BJ (cell line): ENCODE data around the gene TIPARP. TPM values are rescaled to one million over a fixed set of nuclear protein-coding genes. Genes with fewer than 3 reads are reported as not detected.
A peak's percentile ranks its signal among the peaks of the same experiment; 100 is the strongest.

Source experiments
- CTCF ChIA-PET: fragments of 350-600 bp; formaldehyde crosslinking; extraction: SDS; loops from one replicate; lab custom pipeline; 2021; ENCODE audit warnings: antibody characterized with exemption, inconsistent platforms; lab: Yijun Ruan, JAX
- POLR2A ChIA-PET: fragments of 300-600 bp; sonication (Branson Sonifier 250); formaldehyde crosslinking; extraction: SDS; loops from one replicate; lab custom pipeline; 2021; ENCODE audit warnings: antibody characterized with exemption; lab: Charles Lee
- DNase-seq: peaks from one replicate; pipeline ENCODE4 v3.0.0-alpha.2; 2011; ENCODE audit warnings: low read depth
- H3K27me3 ChIP-seq: 2 replicates; pipeline ENCODE4 v1.6.0; 2011; ENCODE audit warnings: low read length; ENCODE audit not compliant: control insufficient read depth, insufficient read depth
- H3K36me3 ChIP-seq: 2 replicates; pipeline ENCODE4 v1.5.1; 2011; ENCODE audit warnings: low read length; ENCODE audit not compliant: control insufficient read depth, insufficient read depth
- H3K4me3 ChIP-seq: 2 replicates; pipeline ENCODE4 v1.5.1; 2011; ENCODE audit warnings: low read depth, mild to moderate bottlenecking, control low read depth, low read length
- polyA plus RNA-seq: library from polyadenylated mRNA; depleted of rRNA; stranded (reverse); fragments of >200 nt; gene quantifications from 2 replicates; pipeline ENCODE4 v1.2.3, GENCODE V29; 2011
- TF ChIP-seq, protein P1 (sequence below): IDR thresholded peaks from 2 replicates; pipeline ENCODE4 v1.5.1; 2011; ENCODE audit warnings: low read depth, mild to moderate bottlenecking, control low read depth, inconsistent platforms, low read length, moderate library complexity; ENCODE audit not compliant: insufficient read depth

Gene TIPARP
- polyA plus RNA-seq, 1 experiment, result 23.0 TPM

GRCh38 chr3:156680243-156680914 is 6.0 kb downstream of the TIPARP start:
- Histone ChIP-seq H3K4me3 (no peak overlapping the region), H3K36me3 (peaks cover 2% of the 10 kb centered on the region), H3K27me3 (no peaks in the 10 kb centered on the region)
- CTCF ChIA-PET, result interaction anchor here (0.7 to 1.2 kb wide), 2 partner anchors 136 to 397 kb away, joined by 3 read pairs; no protein-coding TSS in a partner anchor
- no peak for DNase-seq
- POLR2A ChIA-PET, result interaction anchor here (0.9 kb wide), 1 partner anchor 70 kb away, joined by 4 read pairs; no protein-coding TSS in a partner anchor
- TF ChIP-seq, protein P1, sequence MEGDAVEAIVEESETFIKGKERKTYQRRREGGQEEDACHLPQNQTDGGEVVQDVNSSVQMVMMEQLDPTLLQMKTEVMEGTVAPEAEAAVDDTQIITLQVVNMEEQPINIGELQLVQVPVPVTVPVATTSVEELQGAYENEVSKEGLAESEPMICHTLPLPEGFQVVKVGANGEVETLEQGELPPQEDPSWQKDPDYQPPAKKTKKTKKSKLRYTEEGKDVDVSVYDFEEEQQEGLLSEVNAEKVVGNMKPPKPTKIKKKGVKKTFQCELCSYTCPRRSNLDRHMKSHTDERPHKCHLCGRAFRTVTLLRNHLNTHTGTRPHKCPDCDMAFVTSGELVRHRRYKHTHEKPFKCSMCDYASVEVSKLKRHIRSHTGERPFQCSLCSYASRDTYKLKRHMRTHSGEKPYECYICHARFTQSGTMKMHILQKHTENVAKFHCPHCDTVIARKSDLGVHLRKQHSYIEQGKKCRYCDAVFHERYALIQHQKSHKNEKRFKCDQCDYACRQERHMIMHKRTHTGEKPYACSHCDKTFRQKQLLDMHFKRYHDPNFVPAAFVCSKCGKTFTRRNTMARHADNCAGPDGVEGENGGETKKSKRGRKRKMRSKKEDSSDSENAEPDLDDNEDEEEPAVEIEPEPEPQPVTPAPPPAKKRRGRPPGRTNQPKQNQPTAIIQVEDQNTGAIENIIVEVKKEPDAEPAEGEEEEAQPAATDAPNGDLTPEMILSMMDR, result no peak

- no peaks in the 10 kb centered on the region for H3K27me3 ChIP-seq
- TF ChIP-seq, protein P1, result no peak
- POLR2A ChIA-PET, result interaction anchor here (0.9 kb wide), 1 partner anchor 70 kb away, joined by 4 read pairs; no protein-coding TSS in a partner anchor
- H3K4me3 ChIP-seq, result no peak overlapping the region
- peaks cover 2% of the 10 kb centered on the region for H3K36me3 ChIP-seq
- CTCF ChIA-PET, result interaction anchor here (1.2 kb wide), 1 partner anchor 137 kb away, joined by 3 read pairs; no protein-coding TSS in a partner anchor
- peak; percentile 85 for DNase-seq
Measured at GRCh38 chr3:156681002-156681401, 6.6 kb downstream of the TIPARP start.

DNA sequence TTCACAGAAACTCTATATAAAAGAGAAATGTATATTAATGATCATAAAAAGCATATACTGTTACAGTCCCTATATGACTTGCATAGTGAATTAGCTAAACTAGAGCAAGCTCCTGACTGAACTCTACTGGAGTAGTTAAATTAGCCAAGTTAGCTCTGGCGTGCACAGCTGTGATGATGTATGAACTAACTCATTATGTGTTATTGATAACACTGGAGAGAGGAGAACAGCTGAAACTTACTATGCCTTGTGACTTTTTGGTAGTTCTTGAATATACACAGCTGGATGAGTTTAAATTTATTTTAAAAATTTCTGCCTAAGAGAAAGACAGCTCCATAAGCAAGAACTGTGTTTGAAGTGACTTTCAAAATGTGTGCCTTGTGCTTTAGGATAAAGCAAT is 8.1 kb downstream of the TIPARP start:
- TF ChIP-seq, protein P1, result no peak
- peaks cover 2% of the 10 kb centered on the region for H3K36me3 ChIP-seq
- DNase-seq, result no peak
- H3K27me3 ChIP-seq, result no peaks in the 10 kb centered on the region
- ChIA-PET CTCF (interaction anchor here (1.0 to 1.7 kb wide), 5 partner anchors 8 to 455 kb away, joined by 3 to 5 read pairs (median 3); partner anchors contain the start of gene TIPARP), POLR2A (no interaction called here)
- H3K4me3 ChIP-seq, result no peak overlapping the region

DNA sequence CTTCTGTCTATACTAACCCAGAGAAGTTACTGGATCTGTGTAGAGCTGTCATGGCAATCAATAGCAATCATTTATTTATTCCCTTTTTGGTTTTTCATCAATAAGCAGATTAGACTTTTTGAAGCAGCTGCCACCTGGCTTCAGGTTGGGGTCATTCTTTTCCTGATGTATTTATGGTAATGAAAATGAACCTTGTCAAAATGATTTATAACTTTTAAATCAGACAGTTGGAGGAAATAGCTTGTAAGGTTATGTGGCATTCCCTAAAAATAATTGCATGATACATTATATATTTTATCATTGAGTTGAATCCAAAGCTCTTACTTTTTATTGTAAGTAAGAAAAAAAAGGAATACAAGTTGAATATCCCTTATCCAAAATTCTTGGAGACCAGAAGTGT is 8.6 kb downstream of the TIPARP start:
- TF ChIP-seq, protein P1, result no peak
- DNase-seq, result no peak
- Histone ChIP-seq H3K4me3 (no peak overlapping the region), H3K27me3 (no peaks in the 10 kb centered on the region), H3K36me3 (peaks cover 2% of the 10 kb centered on the region)
- ChIA-PET POLR2A (no interaction called here), CTCF (interaction anchor here (1.0 to 1.7 kb wide), 4 partner anchors 9 to 455 kb away, joined by 3 to 5 read pairs (median 3); partner anchors contain the start of gene TIPARP)

- Histone ChIP-seq H3K36me3 (peaks cover 2% of the 10 kb centered on the region; the same call in 1 of the 2 replicates), H3K4me3 (no peak overlapping the region), H3K27me3 (no peaks in the 10 kb centered on the region)
- ChIA-PET POLR2A (no interaction called here), CTCF (interaction anchor here (0.6 to 1.2 kb wide), 3 partner anchors 251 to 452 kb away, joined by 3 read pairs; no protein-coding TSS in a partner anchor)
- TF ChIP-seq, protein P1, result no peak
- DNase-seq, result no peak
Measured at GRCh38 chr3:156685198-156685597, 10.8 kb downstream of the TIPARP start.
